ENCODE data around the gene RAB7B.

RAB7B gene

DNA sequence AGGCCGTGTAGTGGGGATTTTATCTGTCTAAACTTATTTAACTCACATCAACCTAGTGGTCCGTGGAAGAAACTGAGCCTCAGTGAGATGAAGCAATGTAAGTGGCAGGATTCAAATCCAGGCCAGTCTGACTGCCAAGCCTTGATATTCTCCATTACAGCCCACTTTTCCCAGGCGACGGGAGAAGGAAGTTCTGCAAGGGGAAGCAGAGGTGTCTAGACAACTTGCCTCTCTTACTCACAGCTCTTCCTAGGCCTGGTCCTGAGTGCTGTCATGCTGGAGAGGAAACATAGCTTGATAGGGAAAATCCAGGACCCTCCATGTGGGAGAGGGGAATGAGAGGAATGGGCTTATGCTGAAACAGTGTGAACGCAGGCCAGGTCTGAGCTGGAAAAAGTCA is 11.4 kb upstream of the RAB7B start:
- DNase-seq (ENCODE audit: low read depth): no peak
- in situ Hi-C loops (cut with HindIII; ENCODE audit: low sequenced_read_pairs): no loop called here
- H3K4me3 ChIP-seq (ENCODE audit: low read depth, low read length): no peak overlapping the region
- TF ChIP-seq CTCF (IDR thresholded peaks at IDR 0.05; ENCODE audit: low read depth, low read length, missing control alignments): no peak

GRCh38 chr1:206013026-206013795 is 10.0 kb upstream of the RAB7B start:
- in situ Hi-C loops (cut with HindIII; ENCODE audit: low sequenced_read_pairs): no loop called here
- no peak for TF ChIP-seq CTCF (IDR thresholded peaks at IDR 0.05; ENCODE audit: low read depth, low read length, missing control alignments)
- no peak for DNase-seq (ENCODE audit: low read depth)
- no peak overlapping the region for H3K4me3 ChIP-seq (ENCODE audit: low read depth, low read length)

- no peak for TF ChIP-seq CTCF (IDR thresholded peaks at IDR 0.05; ENCODE audit: low read depth, low read length, missing control alignments)
- in situ Hi-C loops (cut with HindIII; ENCODE audit: low sequenced_read_pairs): no loop called here
- DNase-seq (ENCODE audit: low read depth): no peak
- H3K4me3 ChIP-seq (ENCODE audit: low read depth, low read length): no peak overlapping the region
Measured at GRCh38 chr1:206012086-206012859, 9.1 kb upstream of the RAB7B start.

DNA sequence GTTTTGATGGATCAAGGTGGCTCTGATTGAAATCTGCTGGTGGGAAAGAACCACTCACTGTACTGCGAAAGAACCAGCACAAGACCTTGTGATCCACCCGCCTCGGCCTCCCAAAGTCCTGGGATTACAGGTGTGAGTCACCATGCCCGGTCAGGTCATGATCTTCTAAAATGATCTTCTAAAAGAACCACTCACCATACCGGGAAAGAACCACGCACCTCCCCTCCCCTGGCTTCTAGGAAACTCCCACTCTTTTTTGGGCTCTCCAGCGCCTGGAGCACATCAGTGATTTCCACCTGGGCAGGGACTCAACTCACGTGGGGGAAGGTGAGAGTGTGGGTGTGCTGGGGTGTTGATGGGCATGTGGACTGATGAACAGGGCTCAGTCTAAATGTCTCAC is 7.9 kb upstream of the RAB7B start:
- in situ Hi-C loops (cut with HindIII; ENCODE audit: low sequenced_read_pairs): no loop called here
- no peak overlapping the region for H3K4me3 ChIP-seq (ENCODE audit: low read depth, low read length)
- no peak for DNase-seq (ENCODE audit: low read depth)
- no peak for TF ChIP-seq CTCF (IDR thresholded peaks at IDR 0.05; ENCODE audit: low read depth, low read length, missing control alignments)

GRCh38 chr1:206010060-206010459 is 6.9 kb upstream of the RAB7B start:
- in situ Hi-C loops (cut with HindIII; ENCODE audit: low sequenced_read_pairs): no loop called here
- DNase-seq (ENCODE audit: low read depth): no peak
- no peak for TF ChIP-seq CTCF (IDR thresholded peaks at IDR 0.05; ENCODE audit: low read depth, low read length, missing control alignments)
- H3K4me3 ChIP-seq (ENCODE audit: low read depth, low read length): no peak overlapping the region

- in situ Hi-C loops (cut with HindIII; ENCODE audit: low sequenced_read_pairs): no loop called here
- no peak overlapping the region for H3K4me3 ChIP-seq (ENCODE audit: low read depth, low read length)
- no peak for TF ChIP-seq CTCF (IDR thresholded peaks at IDR 0.05; ENCODE audit: low read depth, low read length, missing control alignments)
- DNase-seq (ENCODE audit: low read depth): no peak
Measured at GRCh38 chr1:206006946-206007345, 3.8 kb upstream of the RAB7B start.
